Right ventricle myocardium inferior (tissue), 1 donor: ENCODE measurements around the gene MAD1L1. TPM values are rescaled to one million over a fixed set of nuclear protein-coding genes. Genes with fewer than 3 reads are reported as not detected.

Experiments
- microRNA-seq: library from miRNA; unstranded; fragments of <30 nt; microRNA quantifications from one replicate; pipeline ENCODE4 v1.2.0, GENCODE V29; 2020
- total RNA-seq: library from RNA; stranded (reverse); fragmentation: NEBNext Ultra II Directional; extraction: Animal tissue kit (Norgen Biotek cat#: 25700); gene quantifications from one replicate; pipeline ENCODE4 v1.2.1, GENCODE V29; 2021
- donor health status: DM: no; HTN: yes; CAD: no; lungs with severe emphysema.

The MAD1L1 gene
- total RNA-seq, 1 donor from 2014 or later = 19.1 TPM

Small RNA genes lying within 50 kb of the gene (microRNA-seq; reads per million reads assigned to microRNA genes)
- gene MIR4655 (not detected), gene MIR6836 (not detected)

Other genes starting within 250 kb of the MAD1L1 start
- 20.7 TPM for gene MRM2, start 9.3 kb upstream of the MAD1L1 start, total RNA-seq
- gene NUDT1, start 9.3 kb upstream of the MAD1L1 start, total RNA-seq = 13.6 TPM
- 18.8 TPM for gene SNX8, start 81.5 kb upstream of the MAD1L1 start, total RNA-seq
- gene EIF3B, start 121.9 kb upstream of the MAD1L1 start, total RNA-seq = 68.1 TPM
- 13.5 TPM for gene CHST12, start 170.7 kb upstream of the MAD1L1 start, total RNA-seq
- gene GRIFIN, start 243.5 kb upstream of the MAD1L1 start, total RNA-seq = not detected